ENCODE results near the gene TULP4.

DNA sequence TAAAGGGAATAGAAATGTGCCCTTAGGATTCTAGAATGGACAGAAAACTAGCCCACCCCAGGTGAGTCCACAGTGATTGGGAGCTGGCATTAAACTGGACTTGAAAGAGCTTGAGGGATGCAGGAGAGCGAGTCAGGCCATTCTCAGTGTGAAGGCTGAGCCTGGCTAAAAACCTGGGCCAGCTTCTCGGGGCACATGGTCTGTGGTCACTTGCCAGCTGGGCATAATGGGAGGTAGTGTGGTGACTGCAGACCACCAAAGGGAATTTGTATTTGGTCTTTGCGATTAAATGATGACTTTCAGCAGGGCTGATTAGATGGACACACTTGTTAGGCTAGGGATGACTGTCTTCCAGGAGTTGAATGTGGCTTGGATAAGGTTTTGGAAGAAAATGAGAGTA lies 71.3 kb downstream of the TULP4 start:
- TF ChIP-seq, protein P1, sequence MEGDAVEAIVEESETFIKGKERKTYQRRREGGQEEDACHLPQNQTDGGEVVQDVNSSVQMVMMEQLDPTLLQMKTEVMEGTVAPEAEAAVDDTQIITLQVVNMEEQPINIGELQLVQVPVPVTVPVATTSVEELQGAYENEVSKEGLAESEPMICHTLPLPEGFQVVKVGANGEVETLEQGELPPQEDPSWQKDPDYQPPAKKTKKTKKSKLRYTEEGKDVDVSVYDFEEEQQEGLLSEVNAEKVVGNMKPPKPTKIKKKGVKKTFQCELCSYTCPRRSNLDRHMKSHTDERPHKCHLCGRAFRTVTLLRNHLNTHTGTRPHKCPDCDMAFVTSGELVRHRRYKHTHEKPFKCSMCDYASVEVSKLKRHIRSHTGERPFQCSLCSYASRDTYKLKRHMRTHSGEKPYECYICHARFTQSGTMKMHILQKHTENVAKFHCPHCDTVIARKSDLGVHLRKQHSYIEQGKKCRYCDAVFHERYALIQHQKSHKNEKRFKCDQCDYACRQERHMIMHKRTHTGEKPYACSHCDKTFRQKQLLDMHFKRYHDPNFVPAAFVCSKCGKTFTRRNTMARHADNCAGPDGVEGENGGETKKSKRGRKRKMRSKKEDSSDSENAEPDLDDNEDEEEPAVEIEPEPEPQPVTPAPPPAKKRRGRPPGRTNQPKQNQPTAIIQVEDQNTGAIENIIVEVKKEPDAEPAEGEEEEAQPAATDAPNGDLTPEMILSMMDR (conservative IDR thresholded peaks at IDR 0.05 in 1 of 2, IDR thresholded peaks at IDR 0.05 in 1 of 2; ENCODE audit: low read depth in 1 of 2, low read length in 2 of 2), result no peak
- no peak for TF ChIP-seq EZH2 (IDR thresholded peaks at IDR 0.05; ENCODE audit: low read length, missing control alignments)

All from fibroblast of lung (primary cell).